ENCODE measurements around the gene KCTD16.

DNA sequence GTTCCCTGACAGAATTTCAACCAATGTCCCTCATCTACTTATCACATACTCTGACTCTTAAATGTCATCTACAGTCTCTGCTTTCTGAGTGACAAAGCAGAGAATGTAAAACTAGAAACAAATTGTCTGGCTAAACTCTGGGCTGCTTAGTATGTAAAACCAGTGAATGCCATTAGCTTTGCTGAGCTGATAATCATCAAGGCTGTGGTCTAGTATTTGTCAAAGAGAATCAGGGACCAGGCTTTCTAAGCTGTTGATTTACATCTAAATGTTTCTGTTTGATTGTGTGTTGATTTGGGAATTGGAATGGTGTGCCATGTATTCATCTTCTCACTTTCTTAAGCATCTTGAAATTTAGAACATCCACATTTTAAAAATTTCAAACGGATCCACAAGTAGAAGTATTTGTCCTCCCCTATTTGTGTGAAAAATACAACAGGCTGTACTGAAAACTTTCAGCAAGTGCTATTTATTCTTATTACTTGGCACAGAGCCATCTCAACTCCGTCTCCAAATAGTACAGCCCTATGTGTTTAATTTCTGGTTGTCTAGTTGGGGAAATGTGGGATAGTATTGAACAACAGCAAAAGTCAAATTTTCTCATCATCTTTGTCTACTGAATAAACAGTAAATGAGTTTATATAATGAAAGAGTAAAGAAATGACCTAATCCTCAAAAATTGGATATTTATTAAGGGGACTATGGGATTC lies 251.5 kb downstream of the KCTD16 start:
- TF ChIP-seq, protein P1, sequence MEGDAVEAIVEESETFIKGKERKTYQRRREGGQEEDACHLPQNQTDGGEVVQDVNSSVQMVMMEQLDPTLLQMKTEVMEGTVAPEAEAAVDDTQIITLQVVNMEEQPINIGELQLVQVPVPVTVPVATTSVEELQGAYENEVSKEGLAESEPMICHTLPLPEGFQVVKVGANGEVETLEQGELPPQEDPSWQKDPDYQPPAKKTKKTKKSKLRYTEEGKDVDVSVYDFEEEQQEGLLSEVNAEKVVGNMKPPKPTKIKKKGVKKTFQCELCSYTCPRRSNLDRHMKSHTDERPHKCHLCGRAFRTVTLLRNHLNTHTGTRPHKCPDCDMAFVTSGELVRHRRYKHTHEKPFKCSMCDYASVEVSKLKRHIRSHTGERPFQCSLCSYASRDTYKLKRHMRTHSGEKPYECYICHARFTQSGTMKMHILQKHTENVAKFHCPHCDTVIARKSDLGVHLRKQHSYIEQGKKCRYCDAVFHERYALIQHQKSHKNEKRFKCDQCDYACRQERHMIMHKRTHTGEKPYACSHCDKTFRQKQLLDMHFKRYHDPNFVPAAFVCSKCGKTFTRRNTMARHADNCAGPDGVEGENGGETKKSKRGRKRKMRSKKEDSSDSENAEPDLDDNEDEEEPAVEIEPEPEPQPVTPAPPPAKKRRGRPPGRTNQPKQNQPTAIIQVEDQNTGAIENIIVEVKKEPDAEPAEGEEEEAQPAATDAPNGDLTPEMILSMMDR (IDR thresholded peaks at IDR 0.05), result no peak
- TF ChIP-seq EZH2 (IDR thresholded peaks at IDR 0.05; ENCODE audit: borderline replicate concordance, insufficient read depth, low read depth, low read length, poor library complexity, severe bottlenecking), result no peak
